ENCODE data around the gene MYO3B.
"Not testable (repeated sequence)": the region's sequence is repeated elsewhere in the genome, so short reads cannot be mapped to it uniquely, and the experiment has no call there.

DNA sequence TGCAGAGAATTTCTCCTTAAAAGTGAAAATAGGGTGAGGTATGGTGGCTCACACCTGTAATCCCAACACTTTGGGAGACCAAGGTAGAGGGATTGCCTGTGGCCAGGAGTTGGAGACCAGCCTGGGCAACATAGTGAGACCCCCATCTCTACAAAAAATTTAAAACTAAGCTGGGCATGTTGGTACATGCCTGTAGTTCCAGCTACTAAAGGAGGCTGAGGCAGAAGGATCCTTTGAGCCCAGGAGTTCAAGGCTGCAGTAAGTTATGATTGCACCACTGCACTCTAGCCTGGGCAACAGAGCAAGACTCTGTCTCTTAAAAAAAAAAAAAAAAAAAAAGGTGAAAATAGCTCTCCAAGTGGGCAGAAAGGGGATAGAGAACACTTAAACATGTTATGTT lies 496.3 kb downstream of the MYO3B start:
- TF ChIP-seq, protein P1, sequence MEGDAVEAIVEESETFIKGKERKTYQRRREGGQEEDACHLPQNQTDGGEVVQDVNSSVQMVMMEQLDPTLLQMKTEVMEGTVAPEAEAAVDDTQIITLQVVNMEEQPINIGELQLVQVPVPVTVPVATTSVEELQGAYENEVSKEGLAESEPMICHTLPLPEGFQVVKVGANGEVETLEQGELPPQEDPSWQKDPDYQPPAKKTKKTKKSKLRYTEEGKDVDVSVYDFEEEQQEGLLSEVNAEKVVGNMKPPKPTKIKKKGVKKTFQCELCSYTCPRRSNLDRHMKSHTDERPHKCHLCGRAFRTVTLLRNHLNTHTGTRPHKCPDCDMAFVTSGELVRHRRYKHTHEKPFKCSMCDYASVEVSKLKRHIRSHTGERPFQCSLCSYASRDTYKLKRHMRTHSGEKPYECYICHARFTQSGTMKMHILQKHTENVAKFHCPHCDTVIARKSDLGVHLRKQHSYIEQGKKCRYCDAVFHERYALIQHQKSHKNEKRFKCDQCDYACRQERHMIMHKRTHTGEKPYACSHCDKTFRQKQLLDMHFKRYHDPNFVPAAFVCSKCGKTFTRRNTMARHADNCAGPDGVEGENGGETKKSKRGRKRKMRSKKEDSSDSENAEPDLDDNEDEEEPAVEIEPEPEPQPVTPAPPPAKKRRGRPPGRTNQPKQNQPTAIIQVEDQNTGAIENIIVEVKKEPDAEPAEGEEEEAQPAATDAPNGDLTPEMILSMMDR (IDR thresholded peaks at IDR 0.05) = not testable (repeated sequence)
- not testable (repeated sequence) for TF ChIP-seq ZFX (IDR thresholded peaks at IDR 0.05; ENCODE audit: borderline replicate concordance)
